ENCODE results near the gene SLC22A5.
"Not testable (repeated sequence)": the region's sequence is repeated elsewhere in the genome, so short reads cannot be mapped to it uniquely, and the experiment has no call there.

Gene SLC22A5

DNA sequence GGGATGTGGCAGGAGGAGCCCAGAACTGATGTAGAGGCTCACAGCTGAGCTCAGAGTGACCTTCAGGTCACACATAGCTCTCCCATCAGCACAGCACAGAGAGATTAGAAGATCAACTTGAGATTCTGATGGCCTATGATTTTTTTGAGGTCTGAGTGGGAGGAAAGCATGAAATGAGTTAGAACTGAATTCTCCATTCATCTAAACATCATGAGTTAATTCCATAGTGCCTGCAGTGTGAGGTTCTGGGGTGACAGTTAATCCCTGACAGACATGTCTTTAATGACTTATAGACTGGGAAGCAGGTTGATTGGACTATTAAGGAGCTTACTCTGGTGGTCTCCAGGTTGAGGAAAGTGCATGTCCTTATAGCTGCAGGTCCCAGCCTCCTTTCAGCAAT lies 22.4 kb downstream of the SLC22A5 start:
- no peaks in the 10 kb centered on the region for H3K9me3 ChIP-seq (ENCODE audit: control insufficient read depth, low read depth, low read length)
- no peak overlapping the region for H3K4me3 ChIP-seq (ENCODE audit: low read length)
- H3K36me3 ChIP-seq (ENCODE audit: control insufficient read depth, low read depth, low read length): no peaks in the 10 kb centered on the region
- H3K27ac ChIP-seq (ENCODE audit: low read length): no peak overlapping the region
- no peaks in the 10 kb centered on the region for H3K4me1 ChIP-seq (ENCODE audit: control insufficient read depth, low read depth, low read length)
- no peaks in the 10 kb centered on the region for H3K27me3 ChIP-seq (ENCODE audit: control insufficient read depth, insufficient read depth, low read length)
- H3K9ac ChIP-seq (ENCODE audit: low read length): no peak overlapping the region

DNA sequence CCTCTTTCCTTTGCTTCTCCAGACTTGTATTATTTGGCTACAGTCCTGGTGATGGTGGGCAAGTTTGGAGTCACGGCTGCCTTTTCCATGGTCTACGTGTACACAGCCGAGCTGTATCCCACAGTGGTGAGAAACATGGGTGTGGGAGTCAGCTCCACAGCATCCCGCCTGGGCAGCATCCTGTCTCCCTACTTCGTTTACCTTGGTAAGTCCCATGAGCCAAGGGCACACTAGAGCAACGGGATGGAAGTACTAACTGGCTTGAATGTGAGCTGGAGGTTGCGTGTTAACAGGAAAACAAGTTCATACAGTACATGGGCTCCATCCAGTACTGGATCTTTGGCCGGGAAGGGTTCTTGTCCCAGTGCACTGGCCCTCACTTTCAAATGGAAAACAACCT lies 22.9 kb downstream of the SLC22A5 start:
- Histone ChIP-seq H3K9ac (ENCODE audit: low read length) (no peak overlapping the region), H3K36me3 (ENCODE audit: control insufficient read depth, low read depth, low read length) (no peaks in the 10 kb centered on the region), H3K27me3 (ENCODE audit: control insufficient read depth, insufficient read depth, low read length) (no peaks in the 10 kb centered on the region), H3K4me1 (ENCODE audit: control insufficient read depth, low read depth, low read length) (no peaks in the 10 kb centered on the region), H3K4me3 (ENCODE audit: low read length) (no peak overlapping the region), H3K9me3 (ENCODE audit: control insufficient read depth, low read depth, low read length) (no peaks in the 10 kb centered on the region), H3K27ac (ENCODE audit: low read length) (no peak overlapping the region)

DNA sequence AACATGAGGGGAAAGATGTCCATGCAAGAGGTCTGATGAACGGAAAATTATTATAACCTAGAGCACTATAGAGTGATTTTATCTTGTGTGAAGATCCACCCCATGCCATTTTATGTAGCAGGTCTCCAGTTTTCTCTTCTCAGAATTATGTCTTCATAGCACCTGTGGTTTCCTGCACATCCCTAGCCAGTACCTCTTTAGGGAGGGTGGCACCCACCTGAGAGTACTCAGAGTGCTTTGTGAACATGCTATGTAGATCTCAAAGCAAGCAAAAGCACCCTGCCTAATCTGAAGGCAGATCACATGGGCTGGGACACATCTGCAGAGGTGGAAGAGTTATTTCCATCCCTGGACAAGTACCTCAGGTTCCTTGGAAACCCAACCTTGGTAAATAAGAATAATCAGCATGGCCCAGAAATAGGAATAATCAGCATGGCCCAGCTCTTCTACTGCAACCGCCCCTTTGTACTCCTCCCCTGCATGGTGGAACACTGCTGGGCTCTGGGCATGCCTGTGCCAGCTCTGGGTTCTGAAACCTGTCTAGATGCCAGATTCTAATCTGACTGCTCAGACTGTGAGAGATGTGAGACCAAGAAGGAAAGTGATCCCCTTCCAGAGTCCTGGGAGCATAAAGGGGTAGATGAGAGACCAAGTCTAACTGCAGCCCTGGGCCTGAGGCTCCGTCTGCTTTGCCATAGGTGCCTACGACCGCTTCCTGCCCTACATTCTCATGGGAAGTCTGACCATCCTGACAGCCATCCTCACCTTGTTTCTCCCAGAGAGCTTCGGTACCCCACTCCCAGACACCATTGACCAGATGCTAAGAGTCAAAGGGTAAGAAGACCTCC lies 23.7 kb downstream of the SLC22A5 start:
- no peaks in the 10 kb centered on the region for H3K36me3 ChIP-seq (ENCODE audit: control insufficient read depth, low read depth, low read length)
- no peaks in the 10 kb centered on the region for H3K4me1 ChIP-seq (ENCODE audit: control insufficient read depth, low read depth, low read length)
- H3K9me3 ChIP-seq (ENCODE audit: control insufficient read depth, low read depth, low read length): no peaks in the 10 kb centered on the region
- no peaks in the 10 kb centered on the region for H3K27me3 ChIP-seq (ENCODE audit: control insufficient read depth, insufficient read depth, low read length)
- H3K4me3 ChIP-seq (ENCODE audit: low read length): no peak overlapping the region
- H3K27ac ChIP-seq (ENCODE audit: low read length): no peak overlapping the region
- no peak overlapping the region for H3K9ac ChIP-seq (ENCODE audit: low read length)

DNA sequence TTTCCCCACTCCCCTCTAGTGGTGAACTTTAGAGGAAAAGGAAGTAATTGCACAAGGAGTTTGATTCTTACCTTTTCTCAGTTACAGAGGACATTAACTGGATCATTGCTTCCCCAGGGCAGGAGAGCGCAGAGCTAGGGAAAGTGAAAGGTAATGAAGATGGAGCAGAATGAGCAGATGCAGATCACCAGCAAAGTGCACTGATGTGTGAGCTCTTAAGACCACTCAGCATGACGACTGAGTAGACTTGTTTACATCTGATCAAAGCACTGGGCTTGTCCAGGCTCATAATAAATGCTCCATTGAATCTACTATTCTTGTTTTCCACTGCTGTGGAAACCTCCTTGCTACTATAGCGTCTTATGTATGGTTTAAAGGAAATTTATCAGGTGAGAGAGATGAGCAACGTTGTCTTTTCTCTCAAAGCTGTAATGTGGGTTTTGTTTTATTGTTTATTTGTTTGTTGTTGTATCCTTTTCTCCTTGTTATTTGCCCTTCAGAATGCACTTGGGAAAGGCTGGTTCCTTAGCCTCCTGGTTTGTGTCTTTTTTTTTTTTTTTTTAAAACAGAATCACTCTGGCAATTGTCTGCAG lies 25.3 kb downstream of the SLC22A5 start:
- no peak overlapping the region for H3K27ac ChIP-seq (ENCODE audit: low read length)
- H3K4me3 ChIP-seq (ENCODE audit: low read length): no peak overlapping the region
- H3K27me3 ChIP-seq (ENCODE audit: control insufficient read depth, insufficient read depth, low read length): no peaks in the 10 kb centered on the region
- H3K9ac ChIP-seq (ENCODE audit: low read length): no peak overlapping the region
- H3K4me1 ChIP-seq (ENCODE audit: control insufficient read depth, low read depth, low read length): no peaks in the 10 kb centered on the region
- no peaks in the 10 kb centered on the region for H3K36me3 ChIP-seq (ENCODE audit: control insufficient read depth, low read depth, low read length)
- H3K9me3 ChIP-seq (ENCODE audit: control insufficient read depth, low read depth, low read length): no peaks in the 10 kb centered on the region

DNA sequence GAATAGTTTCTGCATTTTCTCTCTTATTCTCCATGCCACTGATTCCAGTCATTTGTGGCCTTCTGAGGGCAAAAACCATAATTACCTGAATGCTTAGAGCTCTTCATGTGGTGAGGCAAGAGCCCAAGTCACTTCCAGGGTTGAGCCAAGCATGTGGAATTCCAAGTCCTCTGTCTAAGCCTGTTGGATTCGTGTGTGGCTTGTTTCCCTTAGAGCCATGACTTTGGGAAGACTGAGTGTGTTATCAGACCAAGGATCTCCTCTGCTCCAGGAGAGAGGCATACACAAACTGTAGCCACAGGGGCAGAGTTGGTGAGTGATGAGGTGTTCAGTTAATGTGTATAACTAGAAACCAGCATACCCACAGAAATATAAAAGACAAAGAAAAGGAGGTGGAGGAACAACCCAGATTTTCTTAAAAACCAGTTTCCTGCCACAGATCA lies 27.1 kb downstream of the SLC22A5 start:
- Histone ChIP-seq H3K4me1 (ENCODE audit: control insufficient read depth, low read depth, low read length) (no peaks in the 10 kb centered on the region), H3K9ac (ENCODE audit: low read length) (no peak overlapping the region), H3K27me3 (ENCODE audit: control insufficient read depth, insufficient read depth, low read length) (no peaks in the 10 kb centered on the region), H3K4me3 (ENCODE audit: low read length) (no peak overlapping the region), H3K27ac (ENCODE audit: low read length) (no peak overlapping the region), H3K36me3 (ENCODE audit: control insufficient read depth, low read depth, low read length) (no peaks in the 10 kb centered on the region), H3K9me3 (ENCODE audit: control insufficient read depth, low read depth, low read length) (no peaks in the 10 kb centered on the region)

DNA sequence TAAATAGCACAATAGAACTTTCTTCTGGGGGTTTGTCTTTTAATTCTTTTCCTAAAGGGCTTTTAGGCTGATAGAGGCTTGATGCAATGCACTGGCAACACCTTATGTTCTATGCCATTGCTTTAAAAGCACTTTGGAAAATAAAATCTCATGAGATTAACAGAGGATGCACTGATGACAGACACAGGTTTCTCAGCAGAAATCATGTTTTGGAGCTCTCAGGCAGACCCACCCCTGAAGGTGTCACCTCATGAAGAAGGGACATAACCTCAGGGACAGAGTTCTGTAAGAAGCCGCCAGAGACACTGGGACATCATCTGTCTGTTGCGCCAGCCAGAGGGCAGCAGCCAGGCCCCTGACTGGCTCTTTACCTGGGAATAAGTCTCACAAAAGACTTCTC lies 27.7 kb downstream of the SLC22A5 start:
- no peaks in the 10 kb centered on the region for H3K27me3 ChIP-seq (ENCODE audit: control insufficient read depth, insufficient read depth, low read length)
- no peak overlapping the region for H3K27ac ChIP-seq (ENCODE audit: low read length)
- no peaks in the 10 kb centered on the region for H3K9me3 ChIP-seq (ENCODE audit: control insufficient read depth, low read depth, low read length)
- H3K4me1 ChIP-seq (ENCODE audit: control insufficient read depth, low read depth, low read length): no peaks in the 10 kb centered on the region
- no peak overlapping the region for H3K4me3 ChIP-seq (ENCODE audit: low read length)
- H3K9ac ChIP-seq (ENCODE audit: low read length): no peak overlapping the region
- H3K36me3 ChIP-seq (ENCODE audit: control insufficient read depth, low read depth, low read length): no peaks in the 10 kb centered on the region

DNA sequence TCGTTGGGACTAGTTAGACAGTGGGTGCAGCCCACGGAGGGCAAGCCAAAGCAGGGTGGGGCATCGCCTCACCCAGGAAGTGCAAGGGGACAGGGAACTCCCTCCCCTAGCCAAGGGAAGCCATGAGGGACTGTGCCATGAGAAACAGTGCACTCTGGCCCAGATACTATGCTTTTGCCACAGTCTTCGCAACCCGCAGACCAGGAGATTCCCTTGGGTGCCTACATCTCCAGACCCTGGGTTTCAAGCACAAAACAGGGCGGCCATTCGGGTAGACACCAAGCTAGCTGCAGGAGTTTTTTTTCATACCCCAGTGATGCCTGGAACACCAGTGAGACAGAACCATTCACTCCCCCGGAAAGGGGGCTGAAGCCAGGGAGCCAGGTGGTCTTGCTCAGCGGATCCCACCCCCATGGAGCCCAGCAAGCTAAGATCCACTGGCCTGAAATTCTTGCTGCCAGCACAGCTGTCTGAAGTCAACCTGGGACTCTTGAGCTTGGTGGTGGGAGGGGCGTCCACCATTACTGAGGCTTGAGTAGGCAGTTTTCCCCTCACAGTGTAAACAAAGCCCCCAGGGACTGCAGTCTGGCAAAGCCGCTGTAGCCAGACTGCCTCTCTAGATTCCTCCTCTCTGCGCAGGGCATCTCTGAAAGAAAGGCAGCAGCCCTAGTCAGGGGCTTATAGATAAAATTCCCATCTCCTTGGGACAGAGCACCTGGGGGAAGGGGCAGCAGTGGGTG lies 28.6 kb downstream of the SLC22A5 start:
- H3K4me3 ChIP-seq (ENCODE audit: low read length); H3K4me1 ChIP-seq (ENCODE audit: control insufficient read depth, low read depth, low read length): not testable (repeated sequence)

DNA sequence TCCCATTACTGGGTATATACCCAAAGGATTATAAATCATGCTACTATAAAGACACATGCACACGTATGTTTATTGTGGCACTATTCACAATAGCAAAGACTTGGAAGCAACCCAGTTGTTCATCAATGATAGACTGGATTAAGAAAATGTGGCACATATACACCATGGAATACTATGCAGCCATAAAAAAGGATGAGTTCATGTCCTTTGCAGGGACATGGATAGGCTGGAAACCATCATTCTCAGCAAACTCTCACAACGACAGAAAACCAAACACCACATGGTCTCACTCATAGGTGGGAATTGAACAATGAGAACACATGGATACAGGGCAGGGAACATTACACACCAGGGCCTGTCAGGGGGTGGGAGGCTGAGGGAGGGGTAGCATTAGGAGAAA lies 34.5 kb downstream of the SLC22A5 start:
- H3K9me3 ChIP-seq (ENCODE audit: control insufficient read depth, low read depth, low read length); H3K4me1 ChIP-seq (ENCODE audit: control insufficient read depth, low read depth, low read length); H3K4me3 ChIP-seq (ENCODE audit: low read length); H3K27ac ChIP-seq (ENCODE audit: low read length); H3K9ac ChIP-seq (ENCODE audit: low read length); H3K27me3 ChIP-seq (ENCODE audit: control insufficient read depth, insufficient read depth, low read length); H3K36me3 ChIP-seq (ENCODE audit: control insufficient read depth, low read depth, low read length): not testable (repeated sequence)

More for the DNA sequence above, 28.6 kb downstream of the SLC22A5 start:
- not testable (repeated sequence) for H3K27ac ChIP-seq (ENCODE audit: low read length); H3K9ac ChIP-seq (ENCODE audit: low read length); H3K27me3 ChIP-seq (ENCODE audit: control insufficient read depth, insufficient read depth, low read length); H3K36me3 ChIP-seq (ENCODE audit: control insufficient read depth, low read depth, low read length); H3K9me3 ChIP-seq (ENCODE audit: control insufficient read depth, low read depth, low read length)

DNA sequence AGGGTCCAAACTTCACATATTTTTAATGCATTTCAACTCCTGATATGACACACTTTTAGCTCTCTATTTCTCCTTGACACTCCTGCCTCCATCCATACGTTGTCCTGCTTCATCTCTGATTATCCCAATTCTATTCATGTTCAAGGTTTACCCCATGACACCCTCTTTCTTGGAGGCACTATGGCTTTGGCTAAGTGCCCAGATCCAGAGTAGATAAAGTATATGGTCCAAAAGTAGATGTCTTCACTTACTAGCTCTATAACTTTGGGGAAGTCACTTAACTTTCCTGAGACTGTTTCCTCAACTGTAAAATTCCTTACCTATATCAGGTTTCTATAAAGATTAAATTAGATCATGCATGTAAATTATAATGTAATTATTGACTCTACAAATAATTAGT lies 36.1 kb downstream of the SLC22A5 start:
- no peaks in the 10 kb centered on the region for H3K9me3 ChIP-seq (ENCODE audit: control insufficient read depth, low read depth, low read length)

DNA sequence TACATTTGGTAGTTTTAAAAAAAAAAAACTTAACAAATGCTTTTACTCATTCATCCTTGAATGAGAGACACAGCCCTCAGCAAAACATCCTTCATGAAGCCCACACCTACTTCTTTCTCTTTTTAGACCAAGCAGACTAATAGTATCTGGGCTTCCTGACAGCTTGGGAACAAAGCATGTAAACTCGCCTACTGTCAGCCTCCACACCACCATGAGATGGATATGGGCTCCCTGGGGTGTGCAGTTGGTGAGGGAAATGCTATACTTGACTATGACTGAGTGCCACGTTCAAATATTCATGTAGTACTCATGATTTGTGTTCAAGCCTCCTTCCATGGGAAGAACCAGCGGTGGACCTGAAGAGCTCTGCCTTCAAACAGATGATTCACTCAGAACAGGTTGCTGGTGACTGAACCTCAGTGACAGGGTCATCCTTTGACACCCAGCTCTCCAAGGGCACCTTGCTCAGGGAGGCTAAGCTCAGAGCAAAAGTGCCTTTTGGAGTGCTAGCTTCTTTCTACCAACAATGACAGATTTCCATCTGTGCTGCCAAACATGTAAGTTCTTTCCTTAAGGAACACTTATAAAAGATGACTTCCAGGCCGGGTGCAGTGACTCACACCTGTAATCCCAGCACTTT lies 36.8 kb downstream of the SLC22A5 start:
- Histone ChIP-seq H3K9me3 (ENCODE audit: control insufficient read depth, low read depth, low read length) (no peaks in the 10 kb centered on the region), H3K9ac (ENCODE audit: low read length) (no peak overlapping the region), H3K4me1 (ENCODE audit: control insufficient read depth, low read depth, low read length) (peaks cover 8% of the 10 kb centered on the region), H3K4me3 (ENCODE audit: low read length) (no peak overlapping the region), H3K27me3 (ENCODE audit: control insufficient read depth, insufficient read depth, low read length) (peaks cover 5% of the 10 kb centered on the region), H3K27ac (ENCODE audit: low read length) (no peak overlapping the region), H3K36me3 (ENCODE audit: control insufficient read depth, low read depth, low read length) (no peaks in the 10 kb centered on the region)

More for the DNA sequence above, 36.1 kb downstream of the SLC22A5 start:
- Histone ChIP-seq H3K4me1 (ENCODE audit: control insufficient read depth, low read depth, low read length) (peaks cover 8% of the 10 kb centered on the region), H3K27me3 (ENCODE audit: control insufficient read depth, insufficient read depth, low read length) (peaks cover 5% of the 10 kb centered on the region), H3K9ac (ENCODE audit: low read length) (no peak overlapping the region), H3K4me3 (ENCODE audit: low read length) (no peak overlapping the region), H3K27ac (ENCODE audit: low read length) (no peak overlapping the region), H3K36me3 (ENCODE audit: control insufficient read depth, low read depth, low read length) (no peaks in the 10 kb centered on the region)

DNA sequence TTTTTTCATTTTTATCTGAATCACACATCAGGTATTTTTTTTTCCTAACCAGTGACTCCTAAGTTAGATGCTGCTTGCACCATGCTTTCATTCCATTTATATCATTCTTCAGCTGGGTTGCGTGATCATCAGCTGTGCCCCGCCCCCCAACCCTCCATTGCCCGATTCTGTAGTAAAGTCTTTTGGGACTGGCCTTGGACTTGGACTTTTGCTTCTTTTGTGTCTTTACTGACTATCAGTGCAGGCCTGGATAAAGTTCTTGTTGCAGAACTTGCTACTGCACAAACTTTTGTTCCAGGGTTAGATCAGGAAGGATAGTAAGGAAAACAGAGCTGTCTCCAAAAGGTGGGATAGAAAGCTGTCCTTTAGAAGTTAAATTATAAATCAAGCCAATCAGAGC lies 38.5 kb downstream of the SLC22A5 start:
- no peak overlapping the region for H3K27ac ChIP-seq (ENCODE audit: low read length)
- H3K36me3 ChIP-seq (ENCODE audit: control insufficient read depth, low read depth, low read length): no peaks in the 10 kb centered on the region
- no peak overlapping the region for H3K9ac ChIP-seq (ENCODE audit: low read length)
- peaks cover 8% of the 10 kb centered on the region for H3K4me1 ChIP-seq (ENCODE audit: control insufficient read depth, low read depth, low read length)
- H3K4me3 ChIP-seq (ENCODE audit: low read length): no peak overlapping the region
- H3K9me3 ChIP-seq (ENCODE audit: control insufficient read depth, low read depth, low read length): no peaks in the 10 kb centered on the region
- peaks cover 5% of the 10 kb centered on the region for H3K27me3 ChIP-seq (ENCODE audit: control insufficient read depth, insufficient read depth, low read length)

Measured in iPS-18a (cell line).